ENCODE results near the gene ST6GALNAC5.

The ST6GALNAC5 gene

DNA sequence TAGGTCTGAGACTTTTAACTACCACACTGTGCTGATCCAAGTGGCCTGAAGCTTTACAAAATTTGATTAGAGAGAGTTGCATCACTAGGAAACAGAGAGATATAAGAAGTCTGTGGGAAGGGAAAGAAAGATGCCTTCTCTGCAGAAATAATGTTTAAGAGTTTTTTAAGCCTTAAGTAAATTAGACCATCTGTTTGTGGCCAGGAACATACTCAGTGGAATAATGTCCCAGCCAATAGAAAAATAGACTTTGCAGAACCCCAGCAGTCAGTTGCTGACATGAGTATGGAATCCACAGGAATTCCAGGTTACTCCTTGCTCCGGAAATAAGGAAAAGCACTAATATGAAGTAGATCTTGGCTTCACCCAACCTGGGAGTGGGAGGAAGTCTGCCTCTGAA, 144.8 kb downstream of the ST6GALNAC5 start:
- no peak for DNase-seq (ENCODE audit: low spot score)

DNA sequence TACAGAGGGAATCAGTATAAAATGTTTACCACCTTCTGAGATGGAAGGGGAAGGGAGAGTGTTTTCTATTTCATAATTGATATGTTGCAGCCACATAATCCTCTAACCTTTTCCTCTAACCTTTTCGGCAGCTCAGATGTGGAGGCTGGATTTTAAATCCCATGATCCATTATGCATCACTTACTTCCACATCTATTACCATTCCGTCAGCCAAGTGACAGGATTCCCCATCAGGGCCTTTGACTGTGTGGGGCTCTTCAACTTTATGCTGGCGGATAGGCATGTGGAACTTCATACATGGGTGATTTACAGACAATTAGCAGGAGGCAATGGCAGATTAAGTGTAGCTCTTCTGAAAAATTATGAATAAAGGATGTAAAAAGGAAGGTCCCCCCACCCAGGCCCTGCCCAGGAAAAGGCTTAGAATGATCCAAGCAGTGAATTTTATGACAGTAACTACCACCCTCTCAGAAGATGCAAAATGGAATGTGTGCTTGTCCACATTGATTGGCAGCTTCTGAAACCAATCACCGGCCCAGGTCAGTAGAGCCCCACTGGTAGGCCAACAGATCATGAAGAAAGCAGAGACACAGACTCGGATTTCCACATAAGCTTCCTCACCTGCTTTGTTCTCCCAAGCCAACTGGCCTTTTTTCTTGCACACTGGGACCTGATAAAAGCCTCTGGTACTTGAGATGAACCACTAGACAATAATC, 147.0 kb downstream of the ST6GALNAC5 start:
- no peak for DNase-seq (ENCODE audit: low spot score)

DNA sequence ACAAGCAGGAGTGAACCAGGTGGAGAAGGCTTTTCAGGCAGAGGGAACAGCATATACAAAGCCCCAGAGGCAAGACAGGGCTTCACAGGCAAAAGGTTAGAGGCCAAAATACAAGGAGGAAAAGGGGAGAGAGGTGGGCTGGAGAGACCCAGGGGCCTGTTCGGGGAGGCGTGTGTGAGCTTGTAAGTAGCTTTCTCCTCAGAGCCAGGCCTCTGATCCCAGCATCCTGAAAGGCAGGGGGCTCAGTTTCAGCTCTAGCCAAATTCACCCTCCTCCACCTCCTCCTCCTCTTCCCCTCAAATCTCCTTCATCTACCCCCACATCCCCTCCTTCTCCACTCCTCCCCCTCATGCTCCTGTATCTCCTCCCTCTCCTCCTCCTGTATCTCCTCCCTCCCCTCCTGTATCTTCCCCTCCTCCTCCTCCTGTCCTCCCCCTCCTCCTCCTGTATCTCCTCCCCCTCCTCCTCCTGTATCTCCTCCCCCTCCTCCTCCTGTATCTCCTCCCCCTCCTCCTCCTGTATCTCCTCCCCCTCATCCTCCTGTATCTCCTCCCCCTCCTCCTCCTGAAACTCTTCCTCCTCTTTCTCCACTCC, 148.6 kb downstream of the ST6GALNAC5 start:
- no peak for DNase-seq (ENCODE audit: low spot score)

DNA sequence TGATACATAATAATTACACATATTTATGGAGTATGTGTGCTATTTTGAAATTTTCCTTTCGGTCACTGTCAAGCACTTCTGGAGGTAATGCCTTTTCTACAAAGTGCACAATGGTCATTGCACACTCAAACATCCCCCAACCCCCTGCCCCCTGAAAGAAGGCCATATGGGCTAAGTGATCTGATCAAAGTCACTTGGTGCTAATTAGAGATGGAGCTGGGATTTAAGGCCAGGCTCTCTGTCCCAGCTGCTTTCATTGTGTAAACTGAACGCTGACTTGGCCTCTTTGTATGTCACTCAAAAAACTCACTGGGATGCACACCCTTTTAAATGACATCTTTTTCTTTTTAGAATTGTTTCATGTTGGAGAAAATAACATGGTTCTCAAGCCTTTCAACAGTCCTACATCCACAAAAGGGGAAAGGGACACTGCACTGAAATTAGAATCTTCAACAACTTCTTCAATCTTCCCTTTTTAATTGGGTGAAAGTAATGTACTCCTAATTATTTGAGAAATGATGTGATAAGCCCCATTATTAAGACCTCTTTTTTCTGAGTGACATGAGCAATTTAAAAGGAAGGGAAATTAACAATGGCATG, 149.2 kb downstream of the ST6GALNAC5 start:
- DNase-seq (ENCODE audit: low spot score) = no peak

DNA sequence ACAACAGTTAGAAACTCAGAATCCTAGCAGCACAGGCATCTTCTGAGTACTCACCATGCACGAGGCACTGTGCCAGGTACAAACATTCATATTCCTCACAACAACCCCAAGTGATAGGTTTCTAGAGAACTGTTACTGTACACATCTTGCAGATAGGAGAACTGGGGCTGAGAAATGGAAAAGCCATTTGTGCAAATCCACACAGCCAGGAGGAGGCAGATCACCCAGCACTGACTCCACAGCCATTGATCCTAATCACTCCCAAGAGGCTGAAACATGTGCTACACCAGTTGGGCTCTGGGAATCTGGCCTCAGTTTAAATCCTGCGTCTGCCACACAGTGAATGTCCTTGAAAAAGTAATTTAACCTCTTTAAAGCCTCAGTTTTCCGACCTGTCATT, 151.0 kb downstream of the ST6GALNAC5 start:
- DNase-seq (ENCODE audit: low spot score) = no peak

DNA sequence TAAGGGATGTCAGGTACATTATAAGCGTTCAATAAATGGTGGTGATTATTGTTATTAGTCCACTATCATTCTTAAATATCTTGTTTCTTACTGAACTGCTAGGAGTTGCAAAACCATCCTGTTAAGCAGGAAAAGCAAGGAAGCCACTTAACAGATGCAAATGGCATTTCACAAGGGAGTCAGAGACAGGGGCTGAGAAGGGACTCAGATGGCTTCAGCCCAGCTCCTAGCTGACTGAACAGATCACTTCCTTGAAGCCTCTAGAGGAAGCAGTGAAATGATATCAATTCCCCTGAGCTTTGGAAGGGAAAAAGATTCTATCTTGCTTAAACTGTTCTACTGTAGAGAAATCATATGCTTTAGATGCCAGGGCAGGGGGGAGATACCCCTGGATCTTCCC, 151.5 kb downstream of the ST6GALNAC5 start:
- DNase-seq (ENCODE audit: low spot score) = no peak

DNA sequence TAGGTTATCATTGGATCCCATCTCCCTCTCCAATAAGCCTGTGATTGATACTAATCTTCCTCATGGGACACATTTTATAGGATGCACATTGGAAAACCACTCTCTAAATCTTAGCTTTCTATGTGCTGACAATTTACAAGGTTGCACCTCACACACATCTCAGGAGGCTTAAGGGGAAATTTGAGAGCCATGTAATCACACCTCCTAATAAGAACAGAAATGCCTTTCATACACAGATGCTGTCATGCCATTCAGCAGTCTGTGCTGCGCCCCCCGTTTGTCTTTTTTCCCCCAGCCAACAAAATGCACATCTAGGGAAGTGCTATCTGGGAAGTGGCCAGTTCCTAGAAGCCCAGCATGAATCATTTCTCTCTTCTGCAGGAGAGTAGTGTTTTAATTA, 154.5 kb downstream of the ST6GALNAC5 start:
- no peak for DNase-seq (ENCODE audit: low spot score)

DNA sequence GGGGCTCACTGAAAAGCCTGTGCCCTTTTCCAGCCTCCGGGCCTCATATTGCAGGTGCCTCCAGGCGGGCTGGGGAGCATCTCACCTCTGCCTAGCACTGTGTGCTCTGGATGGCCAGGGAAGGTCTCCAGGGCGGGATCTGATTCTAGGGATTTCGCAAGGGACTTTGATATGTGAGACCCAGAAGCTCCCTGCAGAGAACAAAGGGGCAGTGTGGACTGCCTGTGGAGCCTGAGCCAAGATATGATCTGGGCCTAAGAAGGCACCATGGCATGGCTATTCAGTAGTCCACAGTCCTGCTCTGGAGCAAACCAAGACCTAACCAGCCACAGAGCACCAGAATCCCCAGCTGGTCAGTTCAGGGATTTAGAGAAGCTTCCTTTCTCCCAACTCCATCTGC, 157.2 kb downstream of the ST6GALNAC5 start:
- no peak for DNase-seq (ENCODE audit: low spot score)

DNA sequence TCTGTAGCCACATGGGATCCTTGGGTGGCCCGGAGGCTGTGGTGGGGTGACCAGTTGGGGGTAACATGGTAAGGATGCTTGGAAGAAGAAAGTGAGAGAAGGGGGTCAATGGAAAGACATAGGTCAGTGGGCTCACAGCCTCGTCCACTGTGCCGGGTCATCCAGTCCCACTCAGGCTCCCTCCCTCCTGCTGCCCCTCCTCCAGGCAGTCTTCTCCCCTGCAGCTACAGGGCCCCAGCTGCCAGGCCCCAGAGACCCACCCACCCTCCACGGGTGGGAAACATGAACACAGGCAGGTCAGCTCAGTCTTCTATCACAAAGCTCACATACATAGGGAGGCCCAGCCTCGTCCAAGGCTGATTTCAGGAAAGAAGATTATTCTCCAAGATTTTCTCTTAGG, 158.3 kb downstream of the ST6GALNAC5 start:
- no peak for DNase-seq (ENCODE audit: low spot score)

DNA sequence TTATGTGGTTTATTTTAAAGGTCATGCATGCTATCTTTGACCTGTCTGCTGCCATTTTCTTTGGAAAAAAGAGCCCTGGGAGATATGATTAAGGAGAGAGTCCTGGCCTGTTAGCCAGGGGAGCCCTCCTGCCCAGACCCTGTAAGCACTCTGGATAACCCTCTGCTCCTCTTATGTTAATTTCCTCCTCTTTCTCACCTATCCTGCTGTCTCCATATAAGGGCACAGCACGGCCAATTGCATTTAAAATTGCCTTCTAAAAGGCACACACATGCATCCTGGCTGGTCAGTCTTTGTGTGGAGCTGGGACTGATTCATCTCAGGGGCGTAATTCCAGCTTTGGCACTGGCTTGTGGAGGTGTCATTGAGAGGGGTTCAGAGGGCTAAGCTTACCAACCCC, 158.9 kb downstream of the ST6GALNAC5 start:
- no peak for DNase-seq (ENCODE audit: low spot score)

DNA sequence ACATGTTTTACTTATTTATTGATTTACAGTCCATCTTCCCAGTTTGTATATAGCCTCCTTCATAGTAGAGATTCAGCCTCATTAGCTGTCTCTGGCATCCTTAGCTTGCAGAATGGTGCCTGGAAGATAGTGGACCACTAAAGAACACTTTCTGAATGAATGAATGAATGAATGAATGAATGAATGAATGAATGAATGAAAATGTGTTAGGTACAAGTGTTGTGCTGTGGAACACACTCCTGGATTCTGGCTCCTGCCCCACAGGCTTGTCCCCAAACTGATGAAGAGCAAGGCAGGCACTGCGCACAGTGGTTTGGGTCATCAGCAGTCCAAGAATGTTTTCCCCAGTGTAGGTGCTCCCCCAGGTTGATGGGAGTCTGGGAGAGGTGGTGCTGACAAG, 159.4 kb downstream of the ST6GALNAC5 start:
- no peak for DNase-seq (ENCODE audit: low spot score)

DNA sequence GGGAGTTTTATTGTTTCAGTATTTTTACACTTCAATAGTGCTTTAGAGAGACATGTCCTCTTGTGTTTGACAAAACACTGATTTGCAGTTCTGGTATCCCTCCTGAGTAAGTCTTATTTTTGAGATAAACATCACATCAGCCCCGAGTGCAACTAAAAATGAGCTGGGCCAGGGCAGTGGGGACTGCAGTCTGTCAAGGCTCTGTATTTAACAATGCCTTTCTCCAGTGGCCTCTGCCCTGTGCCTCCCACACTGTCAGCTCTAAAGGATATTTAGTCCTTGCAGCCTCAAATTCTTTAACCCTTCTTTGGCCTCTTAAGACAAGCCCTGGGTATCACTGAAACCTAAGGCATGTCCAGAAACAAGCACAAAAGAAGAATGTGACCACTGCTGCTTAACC, 160.6 kb downstream of the ST6GALNAC5 start:
- no peak for DNase-seq (ENCODE audit: low spot score)

DNA sequence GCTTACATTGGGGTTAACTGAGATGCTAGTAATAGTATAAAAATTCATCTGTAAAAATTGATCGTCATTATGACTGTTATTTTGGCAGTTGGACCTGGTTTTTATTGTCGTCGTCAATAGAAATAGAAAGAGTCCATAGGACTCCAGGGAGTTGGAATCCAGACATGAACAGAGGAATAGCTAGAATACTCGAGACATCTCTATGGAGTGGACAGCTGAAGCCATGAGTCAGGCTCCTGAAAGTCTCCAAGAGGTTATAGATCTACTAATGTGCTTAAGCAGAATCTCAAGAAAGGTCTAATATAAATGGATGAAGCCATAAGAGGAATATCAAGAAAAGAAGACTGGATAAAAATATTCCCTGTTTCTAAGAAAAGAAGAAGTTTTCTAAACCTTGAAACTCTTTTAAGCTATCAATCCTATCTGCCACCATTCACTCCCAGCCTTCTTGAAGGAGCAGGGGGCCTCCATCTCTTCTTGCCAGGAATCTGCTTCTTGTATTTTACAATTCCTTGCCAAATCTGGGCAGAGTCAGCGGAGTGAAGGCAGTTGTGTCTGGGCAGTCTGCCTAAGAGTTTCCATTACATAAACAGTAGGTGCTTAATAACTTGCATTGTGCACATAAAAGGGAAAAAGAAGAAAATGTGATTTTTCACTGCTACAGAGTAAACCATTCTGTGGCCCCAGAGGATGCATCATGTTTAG, 163.3 kb downstream of the ST6GALNAC5 start:
- no peak for DNase-seq (ENCODE audit: low spot score)

DNA sequence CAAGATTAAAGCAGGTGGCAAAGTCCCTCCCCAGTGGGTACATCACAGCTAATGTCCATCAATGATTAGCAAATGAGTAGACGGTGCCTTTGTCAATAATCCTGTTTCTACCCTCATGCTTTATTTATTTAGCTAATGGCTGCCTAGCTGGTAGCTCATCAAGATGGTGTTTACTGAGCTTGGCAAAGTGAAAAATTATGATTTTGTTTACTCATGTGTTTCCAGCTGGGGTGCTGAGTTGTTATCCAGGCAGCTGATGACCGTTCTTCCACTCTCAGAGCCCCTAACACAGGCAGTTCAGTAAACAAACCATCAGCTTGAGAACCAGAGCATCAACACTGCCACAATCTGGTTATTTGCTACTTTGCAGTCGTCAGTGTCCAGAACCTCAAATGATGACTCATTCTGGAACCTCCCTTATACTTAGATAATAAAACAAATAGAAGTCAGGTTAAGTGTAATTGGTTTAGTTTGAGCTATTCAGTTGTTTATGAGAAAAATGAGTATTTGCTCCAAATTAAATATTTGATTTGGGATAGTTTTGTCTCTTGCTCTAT, 163.9 kb downstream of the ST6GALNAC5 start:
- DNase-seq (ENCODE audit: low spot score) = no peak

DNA sequence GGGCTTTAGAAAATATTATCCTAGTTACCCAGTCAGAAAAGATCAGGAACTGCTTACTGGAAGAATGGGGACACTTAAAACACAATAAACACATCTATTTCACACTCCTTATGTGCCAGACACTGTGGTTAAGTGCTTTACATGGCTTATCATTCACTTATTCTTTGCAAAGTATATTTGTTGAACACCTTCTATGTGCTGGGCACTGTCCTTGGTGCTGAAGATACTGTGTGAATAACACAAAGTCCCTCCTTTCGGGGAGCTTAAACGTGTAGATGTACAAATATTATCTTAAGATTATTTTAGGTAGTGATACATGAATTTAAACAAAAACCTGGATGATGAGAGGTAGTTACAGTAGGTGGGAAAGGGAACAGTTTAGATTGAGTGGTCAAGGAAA, 169.3 kb downstream of the ST6GALNAC5 start:
- no peak for DNase-seq (ENCODE audit: low spot score)

DNA sequence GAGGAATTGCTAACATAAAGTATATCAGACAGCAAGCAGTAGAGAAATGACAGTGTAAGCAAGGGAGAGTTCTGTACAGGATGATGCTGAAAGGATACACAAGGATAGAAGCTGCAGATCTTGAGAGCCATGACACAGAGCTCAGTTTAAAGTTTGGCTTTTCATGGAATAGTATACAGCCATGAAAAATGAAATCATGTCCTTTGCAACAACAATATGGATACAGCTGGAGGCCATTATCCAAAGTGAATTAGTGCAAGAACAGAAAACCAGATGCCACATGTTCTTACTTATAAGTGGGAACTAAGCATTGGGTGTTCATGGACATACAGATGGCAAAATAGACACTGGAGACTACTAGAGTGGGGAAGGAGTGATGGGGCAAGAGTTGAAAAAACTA, 169.8 kb downstream of the ST6GALNAC5 start:
- DNase-seq (ENCODE audit: low spot score) = no peak

DNA sequence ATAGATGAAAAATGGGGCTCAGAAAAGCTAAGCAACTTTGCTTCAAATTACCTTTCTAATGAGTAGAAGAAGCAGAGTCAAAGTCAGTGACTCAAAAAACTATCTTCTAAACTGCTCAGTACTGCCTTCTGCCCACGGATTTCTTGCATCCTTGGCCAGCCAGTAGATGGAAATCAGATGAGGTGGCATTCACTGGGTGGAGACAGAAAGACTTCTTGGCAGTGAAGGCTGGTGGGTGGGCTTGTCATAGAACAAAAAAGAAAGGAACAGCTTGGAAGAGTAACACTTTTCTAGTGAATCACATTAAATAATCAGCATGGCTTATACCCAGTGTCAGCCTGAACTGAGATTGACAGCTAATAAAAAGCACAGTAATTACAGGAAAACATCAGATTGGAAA, 170.7 kb downstream of the ST6GALNAC5 start:
- DNase-seq (ENCODE audit: low spot score) = no peak

DNA sequence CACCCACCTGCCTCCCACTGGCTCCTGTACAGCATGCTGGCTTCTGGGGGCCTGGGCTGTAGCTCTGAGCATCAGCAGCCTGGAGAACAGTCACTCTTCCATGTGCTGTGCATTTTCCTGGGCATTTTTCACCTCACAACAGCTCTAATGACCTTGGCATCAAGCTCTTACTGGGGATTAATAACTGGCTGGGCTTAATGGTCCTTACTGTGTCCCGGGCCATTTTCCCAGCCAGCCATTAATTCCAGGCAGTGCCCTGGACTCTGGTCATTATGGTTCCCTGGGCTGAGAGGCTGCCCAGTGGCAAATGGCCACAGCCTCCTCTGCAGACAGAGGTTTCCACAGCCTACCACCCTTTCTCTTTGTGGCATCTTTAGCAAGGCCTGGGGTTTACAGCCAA, 171.8 kb downstream of the ST6GALNAC5 start:
- no peak for DNase-seq (ENCODE audit: low spot score)

DNA sequence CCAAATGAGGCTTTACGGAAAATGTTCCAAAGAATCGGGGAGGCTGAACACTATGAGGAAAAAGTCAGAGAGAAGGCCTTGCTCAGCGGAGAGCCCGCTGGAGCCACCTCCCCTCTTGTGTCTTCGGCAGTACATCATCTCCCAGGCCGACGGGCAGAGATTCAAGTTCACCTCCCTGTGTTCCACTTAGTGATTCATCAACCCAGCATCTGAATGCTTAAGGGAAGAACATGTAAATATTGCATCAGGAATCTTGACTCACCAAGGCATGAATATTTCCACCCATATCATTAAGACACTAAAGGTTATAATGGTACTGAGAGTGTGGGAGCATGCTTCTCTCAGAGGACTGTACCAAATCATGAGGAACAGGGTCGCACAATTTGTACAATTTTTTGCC, 172.5 kb downstream of the ST6GALNAC5 start:
- DNase-seq (ENCODE audit: low spot score) = no peak

DNA sequence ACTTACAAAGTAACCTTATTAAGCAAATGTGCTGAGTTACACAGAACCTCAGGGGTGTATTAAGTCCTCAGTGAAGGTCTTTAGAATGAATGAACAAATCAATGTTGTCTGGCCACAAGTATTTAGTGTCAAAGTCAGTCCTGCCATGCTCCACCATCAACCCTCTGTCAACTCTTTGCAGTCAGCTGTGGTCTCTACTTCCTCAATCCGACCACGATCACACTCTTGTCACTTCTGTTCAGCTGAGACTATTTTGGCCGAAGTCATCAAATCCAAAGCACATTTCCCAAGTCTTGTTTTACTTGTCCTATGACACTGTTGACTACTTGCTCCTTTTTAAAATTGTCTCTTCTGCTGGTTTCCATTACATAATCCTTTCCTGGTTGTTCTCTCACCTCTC, 173.5 kb downstream of the ST6GALNAC5 start:
- no peak for DNase-seq (ENCODE audit: low spot score)

DNA sequence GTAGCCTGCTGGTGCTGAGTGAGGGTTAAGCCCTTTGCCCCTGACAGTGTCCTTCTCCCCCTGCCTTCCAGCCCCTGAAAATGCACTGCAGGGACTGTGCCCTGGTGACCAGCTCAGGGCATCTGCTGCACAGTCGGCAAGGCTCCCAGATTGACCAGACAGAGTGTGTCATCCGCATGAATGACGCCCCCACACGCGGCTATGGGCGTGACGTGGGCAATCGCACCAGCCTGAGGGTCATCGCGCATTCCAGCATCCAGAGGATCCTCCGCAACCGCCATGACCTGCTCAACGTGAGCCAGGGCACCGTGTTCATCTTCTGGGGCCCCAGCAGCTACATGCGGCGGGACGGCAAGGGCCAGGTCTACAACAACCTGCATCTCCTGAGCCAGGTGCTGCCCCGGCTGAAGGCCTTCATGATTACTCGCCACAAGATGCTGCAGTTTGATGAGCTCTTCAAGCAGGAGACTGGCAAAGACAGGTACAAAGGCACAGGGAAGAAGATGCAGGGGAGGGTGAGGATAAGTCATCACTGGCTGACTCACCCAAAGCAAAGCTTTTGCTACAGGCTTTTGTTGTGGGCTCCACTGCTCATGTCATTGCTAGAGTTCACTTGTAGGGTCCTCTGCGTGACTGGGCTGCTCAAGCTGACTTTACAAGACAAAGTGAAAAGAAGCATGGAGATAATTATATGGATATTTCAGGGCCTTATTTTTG, 177.0 kb downstream of the ST6GALNAC5 start:
- no peak for DNase-seq (ENCODE audit: low spot score)

DNA sequence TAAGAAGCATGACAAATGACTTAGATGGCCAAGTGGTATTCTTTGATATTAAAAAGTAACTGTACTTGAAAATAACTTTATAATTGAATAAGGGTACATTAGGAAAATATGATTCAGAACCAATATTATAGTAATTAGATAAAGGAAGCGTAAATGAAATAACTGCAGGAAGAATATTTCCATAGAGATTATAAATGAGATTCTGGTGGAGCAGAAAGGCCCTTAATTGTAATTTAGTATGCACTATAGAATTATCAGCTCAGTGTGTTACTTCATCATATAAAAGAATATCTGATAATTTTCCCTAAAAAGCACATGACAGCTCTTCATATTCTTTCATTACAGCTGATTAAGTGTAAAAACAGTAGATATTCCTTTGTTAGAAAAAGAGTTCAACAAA, 180.3 kb downstream of the ST6GALNAC5 start:
- DNase-seq (ENCODE audit: low spot score) = no peak

Data from germinal center (tissue), 1 donor.